ENCODE measurements around the gene ZNF474.

The ZNF474 gene

GRCh38 chr5:122154910-122155309 is 25.6 kb downstream of the ZNF474 start:
- DNase-seq: no peak

DNA sequence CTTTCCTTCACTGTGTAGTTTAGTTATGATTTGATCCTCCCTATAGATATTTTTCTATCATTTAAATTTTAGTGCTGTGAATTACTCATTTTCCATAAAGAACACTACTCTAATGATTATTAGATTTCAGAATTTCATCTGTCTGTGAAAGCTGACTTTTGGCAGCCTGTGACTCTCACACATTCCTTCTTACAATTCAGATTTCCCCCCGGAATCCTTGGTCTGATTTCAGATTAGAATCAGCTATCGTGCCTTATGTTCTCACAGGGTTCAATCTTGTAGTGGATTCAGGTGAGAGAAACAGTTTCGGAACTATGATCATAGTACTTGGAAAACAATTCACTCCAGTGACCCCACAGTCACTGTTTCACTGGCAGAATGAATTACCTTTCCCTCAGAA is 26.2 kb downstream of the ZNF474 start:
- no peak for DNase-seq

GRCh38 chr5:122156724-122157325 is 27.5 kb downstream of the ZNF474 start:
- DNase-seq: no peak

- DNase-seq: no peak
Observed at GRCh38 chr5:122162100-122162638, 32.8 kb downstream of the ZNF474 start.

GRCh38 chr5:122163121-122164069 is 34.0 kb downstream of the ZNF474 start:
- no peak for DNase-seq

GRCh38 chr5:122164070-122164435 is 34.7 kb downstream of the ZNF474 start:
- no peak for DNase-seq

- DNase-seq: no peak
Observed at GRCh38 chr5:122164831-122165558, 35.6 kb downstream of the ZNF474 start.

DNA sequence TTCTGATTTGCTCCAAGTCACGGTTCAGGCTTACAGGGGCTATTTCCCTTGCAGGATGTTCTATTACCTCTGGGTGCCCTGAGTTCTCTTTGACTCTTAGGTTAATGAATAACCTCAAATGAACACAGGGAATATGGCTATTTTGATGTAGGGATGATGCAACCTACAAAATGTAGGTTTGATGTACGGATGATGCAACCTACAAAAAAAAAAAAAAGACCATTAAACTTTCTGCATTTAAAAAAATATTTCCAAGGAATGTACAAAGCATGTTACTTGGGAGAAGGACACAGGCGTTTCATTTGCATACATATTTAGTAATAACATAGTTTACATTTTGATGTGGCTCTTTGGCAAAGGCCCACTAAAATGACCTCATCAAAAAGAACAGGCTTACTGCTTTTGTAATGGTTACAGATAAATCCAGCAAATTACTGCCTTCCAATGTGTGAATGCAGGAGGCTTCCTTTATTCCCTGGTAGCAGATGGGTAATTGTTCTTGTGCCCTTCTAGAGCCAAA is 36.3 kb downstream of the ZNF474 start:
- no peak for DNase-seq

DNA sequence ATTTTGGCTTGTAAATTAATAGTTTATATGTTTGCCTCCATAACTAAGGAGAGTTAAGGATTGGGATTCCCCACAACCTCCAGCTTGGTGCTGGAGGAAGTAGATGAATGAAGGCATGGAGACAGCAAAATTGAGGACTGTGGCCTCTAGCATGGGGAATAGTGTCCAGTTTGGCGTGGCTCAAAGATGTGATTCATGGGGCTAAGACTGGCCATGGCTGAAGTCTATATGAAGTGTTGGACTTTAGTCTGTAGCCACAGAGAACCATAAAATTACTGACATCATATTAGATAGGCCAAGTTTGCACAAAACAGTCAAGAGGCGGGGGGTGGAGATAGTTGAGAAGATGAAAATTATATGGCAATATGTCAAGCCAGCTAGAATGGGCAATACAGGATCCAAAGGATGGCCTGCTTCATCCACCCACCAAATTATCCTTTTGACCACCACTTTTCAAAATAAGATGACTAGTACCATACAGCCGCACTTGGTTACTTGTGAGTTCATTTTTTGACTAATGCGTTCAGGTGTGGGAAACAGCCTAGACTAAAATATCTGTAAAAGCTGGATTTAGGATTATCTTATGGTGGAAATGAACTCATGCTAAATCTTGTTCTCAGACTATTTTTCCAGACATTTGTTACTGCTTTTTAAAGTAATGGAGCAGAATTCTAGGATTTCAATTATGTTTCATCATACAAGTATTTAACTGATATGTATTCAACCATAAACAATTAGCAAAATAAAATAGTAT is 40.2 kb downstream of the ZNF474 start:
- no peak for DNase-seq

DNA sequence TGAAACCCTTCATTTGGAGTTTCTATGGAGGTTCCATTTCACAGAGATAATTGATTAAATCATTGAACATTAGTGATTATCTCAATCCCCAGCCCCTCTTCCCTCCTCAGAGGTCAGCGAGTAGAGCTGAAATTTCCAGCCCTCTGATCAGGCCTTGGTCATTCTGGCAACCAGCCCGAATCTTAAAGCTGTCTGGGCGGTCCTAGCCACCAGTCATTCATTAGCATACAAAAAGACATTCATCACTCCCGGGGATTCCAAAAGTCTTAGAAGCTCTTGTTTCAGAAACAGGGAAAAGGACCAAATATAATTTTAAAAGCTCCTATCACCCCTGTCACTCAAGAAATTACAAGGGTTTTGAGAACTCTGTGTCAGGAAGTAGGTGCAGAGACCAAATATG is 41.3 kb downstream of the ZNF474 start:
- DNase-seq: no peak

- DNase-seq: no peak
Observed at GRCh38 chr5:122172207-122172606, 42.9 kb downstream of the ZNF474 start.

- DNase-seq: no peak
Observed at GRCh38 chr5:122173474-122174415, 44.4 kb downstream of the ZNF474 start.

DNA sequence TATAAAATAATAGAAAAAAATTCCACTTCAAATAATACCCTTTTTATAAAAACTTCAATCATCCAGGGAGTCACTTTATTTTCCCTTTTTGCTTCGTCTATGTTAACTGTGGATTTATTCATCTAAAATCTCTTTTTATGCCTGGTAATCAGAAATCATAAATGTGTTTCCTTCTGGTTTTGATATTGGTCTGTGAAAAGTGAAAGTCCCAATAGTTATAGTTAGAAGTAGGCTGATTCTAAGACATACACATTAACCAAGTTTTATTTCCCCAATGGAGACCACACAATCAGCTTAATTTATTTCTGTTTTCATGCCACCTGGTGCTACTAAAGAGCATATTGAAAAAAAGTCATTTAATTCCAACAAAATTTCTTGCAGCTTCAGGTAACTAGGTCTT is 45.7 kb downstream of the ZNF474 start:
- DNase-seq: no peak

DNA sequence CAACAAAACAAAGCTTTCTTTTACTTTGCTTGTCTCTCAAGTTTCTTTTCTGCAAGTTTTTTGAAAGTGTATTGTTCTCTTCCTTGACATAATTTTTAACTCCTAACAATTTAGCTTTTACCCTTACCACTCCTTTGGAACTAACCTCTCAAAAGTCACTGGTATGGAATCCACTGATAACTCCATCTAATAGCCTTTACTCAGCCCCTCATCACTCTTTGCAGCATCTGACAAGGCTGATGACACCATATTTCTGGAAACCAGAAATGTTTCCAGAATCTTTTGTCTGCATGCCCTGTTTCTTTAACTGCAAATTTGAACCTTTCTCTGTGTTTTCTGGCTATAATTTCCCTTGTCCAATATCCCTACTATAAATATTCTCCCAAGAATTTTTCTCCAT is 46.5 kb downstream of the ZNF474 start:
- DNase-seq: no peak

- DNase-seq: no peak
Observed at GRCh38 chr5:122177161-122177560, 47.8 kb downstream of the ZNF474 start.

DNA sequence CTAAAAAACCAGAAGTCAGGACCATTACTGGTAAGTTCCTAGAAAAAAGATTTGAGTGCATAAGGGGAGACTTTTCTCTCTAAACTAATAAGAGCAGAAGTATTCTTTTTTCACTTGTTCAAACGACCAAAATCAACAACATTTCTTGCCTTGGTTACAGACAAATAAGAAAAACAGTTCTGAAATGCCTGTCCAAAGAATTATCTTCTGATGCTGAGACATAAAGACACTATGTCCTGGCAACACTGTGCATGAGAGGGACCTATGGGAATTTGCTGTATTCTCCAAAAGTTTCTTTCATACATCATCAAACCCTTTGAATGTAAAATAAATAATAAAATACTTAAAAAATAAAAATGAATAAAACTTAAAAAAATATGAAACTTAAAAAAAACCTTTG is 50.4 kb downstream of the ZNF474 start:
- DNase-seq: no peak

GRCh38 chr5:122180146-122180712 is 50.9 kb downstream of the ZNF474 start:
- no peak for DNase-seq

DNA sequence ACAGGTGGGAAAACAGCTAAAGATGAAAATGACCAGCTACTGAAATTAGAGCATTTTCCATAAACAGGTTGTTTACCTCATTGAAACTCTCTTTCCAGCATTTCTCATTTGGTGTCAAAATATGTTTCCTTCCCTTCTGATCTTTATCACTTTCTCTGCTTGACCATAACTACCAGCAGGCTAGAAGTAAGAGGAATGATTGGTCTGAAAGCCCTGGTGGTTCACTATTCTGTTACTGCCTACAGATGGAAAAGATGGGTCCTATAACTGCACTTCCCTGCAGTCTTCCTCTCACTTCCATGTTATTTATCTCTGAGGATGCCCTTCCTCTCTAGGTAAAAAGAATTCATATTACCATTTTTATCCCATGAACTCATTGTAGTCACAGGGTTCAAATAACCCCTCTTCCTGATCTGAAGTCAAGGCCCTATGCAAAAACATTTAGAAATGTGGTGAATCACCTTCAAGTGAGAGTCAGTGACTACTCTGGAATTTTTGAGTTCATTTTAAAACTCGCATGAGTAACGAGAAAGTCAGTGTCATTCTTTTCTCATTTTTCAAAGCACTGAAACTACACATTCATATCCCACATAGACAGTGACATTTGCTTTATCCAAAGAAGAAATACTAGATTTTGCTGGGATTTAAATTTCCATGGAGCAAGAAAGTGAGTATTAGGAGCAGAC is 51.7 kb downstream of the ZNF474 start:
- no peak for DNase-seq

- DNase-seq: no peak
Observed at GRCh38 chr5:122181863-122182262, 52.5 kb downstream of the ZNF474 start.

DNA sequence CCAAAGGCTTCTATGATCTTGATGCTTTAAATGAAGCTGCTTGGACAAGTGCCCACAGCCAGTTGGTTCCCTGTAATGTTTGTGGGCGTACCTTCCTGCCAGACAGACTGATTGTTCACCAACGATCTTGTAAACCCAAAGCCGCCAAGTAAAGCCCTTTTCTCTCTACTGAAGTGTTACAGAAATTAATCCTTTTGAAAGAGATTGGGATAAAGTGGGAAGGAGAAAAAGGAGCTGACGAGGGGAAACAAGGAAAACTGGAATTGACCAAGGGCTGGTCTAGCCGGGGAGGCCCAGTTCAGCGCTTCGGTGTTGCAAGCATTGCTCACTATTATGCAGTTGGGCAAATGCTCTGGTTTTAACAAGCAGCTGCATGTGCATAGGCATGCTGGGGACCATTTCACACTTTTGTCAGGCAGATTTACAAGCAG is 53.2 kb downstream of the ZNF474 start:
- DNase-seq: no peak

All from NCI-H510A (cell line).